ENCODE data around the gene APBB3.

The APBB3 gene

GRCh38 chr5:140574165-140574564, 9.8 kb upstream of the APBB3 start:
- no peak for DNase-seq

- DNase-seq: no peak
These were observed 9.3 kb upstream of the APBB3 start for GRCh38 chr5:140573683-140574082.

- no peak for DNase-seq
These were observed 6.7 kb upstream of the APBB3 start for GRCh38 chr5:140571105-140571504.

GRCh38 chr5:140570488-140570887, 6.1 kb upstream of the APBB3 start:
- DNase-seq: no peak

GRCh38 chr5:140570058-140570457, 5.7 kb upstream of the APBB3 start:
- no peak for DNase-seq

GRCh38 chr5:140569197-140569596, 4.8 kb upstream of the APBB3 start:
- no peak for DNase-seq

- DNase-seq: no peak
These were observed 4.2 kb upstream of the APBB3 start for GRCh38 chr5:140568443-140569063.

- no peak for DNase-seq
These were observed 3.5 kb upstream of the APBB3 start for GRCh38 chr5:140567871-140568270.

GRCh38 chr5:140567136-140567818, 2.9 kb upstream of the APBB3 start:
- no peak for DNase-seq

GRCh38 chr5:140566665-140567064, 2.3 kb upstream of the APBB3 start:
- DNase-seq: no peak

- no peak for DNase-seq
These were observed 1.3 kb upstream of the APBB3 start for GRCh38 chr5:140565780-140566095.

- no peak for DNase-seq
These were observed 804 bp upstream of the APBB3 start for GRCh38 chr5:140565024-140565779.

- no peak for DNase-seq
These were observed 802 bp downstream of the APBB3 start for GRCh38 chr5:140563596-140563995.

GRCh38 chr5:140561753-140562523, 2.5 kb downstream of the APBB3 start:
- no peak for DNase-seq

- DNase-seq: no peak
These were observed 4.2 kb downstream of the APBB3 start for GRCh38 chr5:140560227-140560626.

GRCh38 chr5:140558542-140558941, 5.9 kb downstream of the APBB3 start:
- DNase-seq: no peak

- no peak for DNase-seq
These were observed 6.4 kb downstream of the APBB3 start for GRCh38 chr5:140557965-140558364.

- DNase-seq: peak; percentile 90
These were observed 7.1 kb downstream of the APBB3 start, which contains the start of gene SRA1 for GRCh38 chr5:140557136-140557805. SRA1 (minus strand) TSS chr5:140557473; CDS start chr5:140557452, 21 bp downstream.

GRCh38 chr5:140556438-140556837, 8.0 kb downstream of the APBB3 start:
- DNase-seq: no peak

- DNase-seq: no peak
These were observed 8.6 kb downstream of the APBB3 start for GRCh38 chr5:140555747-140556312.

GRCh38 chr5:140554454-140554853, 9.9 kb downstream of the APBB3 start:
- DNase-seq: no peak

GRCh38 chr5:140553657-140554056, 10.7 kb downstream of the APBB3 start:
- DNase-seq: no peak

All from activated CD4-positive, alpha-beta T cell treated with anti-CD3 and anti-CD28 coated beads for 48 hours (primary cell).